Endometrium (tissue), 2 donors: Measurements from ENCODE around the gene LRRC3C.

Experiments used
- FAIRE-seq: peaks from 2 replicates; lab custom pipeline; 2012; peaks lifted over from hg19 to GRCh38; lab: Jason Lieb, UNC
- donor health status: control.
- donor health status: control.

Gene LRRC3C

DNA sequence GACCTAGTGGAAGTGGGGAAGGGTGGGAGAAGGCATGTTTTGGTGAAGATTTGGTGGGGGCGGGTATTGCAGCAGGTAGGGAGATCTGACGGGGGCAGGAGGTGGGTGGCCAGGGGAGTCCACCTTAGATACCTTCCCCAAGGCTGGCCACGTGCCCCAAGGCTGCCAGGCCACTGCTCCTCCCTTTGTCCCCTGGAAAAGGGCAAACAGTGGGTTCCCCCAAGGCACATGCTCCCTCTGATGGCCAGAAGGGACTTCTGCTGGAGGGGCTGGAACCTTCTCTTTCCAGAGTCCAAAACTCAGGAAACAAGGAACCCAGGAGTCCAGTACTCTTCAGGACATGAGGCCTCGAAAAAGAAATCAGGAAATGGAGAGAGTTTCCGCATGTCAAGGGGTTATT lies 46.9 kb downstream of the LRRC3C start:
- FAIRE-seq = no peak

GRCh38 chr17:39975801-39976200 lies 48.3 kb downstream of the LRRC3C start:
- FAIRE-seq = no peak

GRCh38 chr17:39979016-39979670 lies 51.6 kb downstream of the LRRC3C start:
- no peak for FAIRE-seq

DNA sequence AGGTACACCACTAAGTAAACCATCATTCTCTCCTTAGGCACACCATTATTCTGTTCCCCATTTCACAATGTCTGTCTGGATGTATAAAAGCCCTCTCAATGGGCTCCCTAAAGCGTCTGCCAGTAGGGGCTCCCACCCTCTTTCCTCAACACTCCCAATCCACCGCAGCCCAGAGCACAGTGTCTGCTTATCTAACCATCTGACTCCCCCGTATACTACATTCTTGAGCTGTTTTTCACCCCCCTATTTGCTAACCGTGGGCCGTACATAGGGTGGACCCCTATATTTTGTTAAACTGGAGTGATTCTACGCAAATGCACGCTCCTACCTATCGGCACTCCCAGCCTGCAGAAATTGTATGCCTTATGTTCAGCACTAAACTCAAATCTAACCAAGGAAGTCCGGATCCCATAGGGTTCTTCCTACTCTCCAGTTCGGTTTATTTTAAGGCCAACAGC lies 52.4 kb downstream of the LRRC3C start:
- FAIRE-seq = no peak

DNA sequence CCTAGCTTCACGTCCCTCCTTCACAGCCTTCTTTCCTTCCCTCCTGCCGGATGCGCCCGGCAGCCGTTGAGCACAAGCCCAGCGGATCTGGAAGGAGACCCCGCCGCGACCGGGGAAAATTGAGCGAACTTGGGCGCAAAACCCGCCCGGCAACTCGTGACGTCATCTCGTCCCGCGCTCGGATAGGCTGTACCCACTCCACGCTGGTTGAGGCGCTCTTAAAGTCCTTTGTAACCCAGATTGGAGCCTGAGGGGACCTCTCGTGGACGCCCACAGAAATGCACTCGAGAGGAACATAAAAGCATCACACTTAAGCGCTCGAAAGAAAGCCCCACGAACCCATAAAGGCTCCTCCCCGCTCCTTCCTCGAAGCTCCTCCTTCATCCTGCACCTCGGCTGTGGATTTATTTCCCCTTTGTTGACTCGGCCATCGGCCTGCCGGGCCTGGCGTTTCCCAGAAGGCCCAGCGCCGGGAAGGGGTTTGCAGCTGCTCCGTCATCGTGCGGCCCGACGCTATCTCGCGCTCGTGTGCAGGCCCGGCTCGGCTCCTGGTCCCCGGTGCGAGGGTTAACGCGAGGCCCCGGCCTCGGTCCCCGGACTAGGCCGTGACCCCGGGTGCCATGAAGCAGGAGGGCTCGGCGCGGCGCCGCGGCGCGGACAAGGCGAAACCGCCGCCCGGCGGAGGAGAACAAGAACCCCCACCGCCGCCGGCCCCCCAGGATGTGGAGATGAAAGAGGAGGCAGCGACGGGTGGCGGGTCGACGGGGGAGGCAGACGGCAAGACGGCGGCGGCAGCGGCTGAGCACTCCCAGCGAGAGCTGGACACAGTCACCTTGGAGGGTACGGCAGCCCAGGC lies 53.0 kb downstream of the LRRC3C start, which contains the start of gene PSMD3:
Gene PSMD3 (plus strand): TSS at position 457 of the 856 bp plus-strand sequence. CDS start 164 bp downstream, at position 621.
- peak; percentile 99 for FAIRE-seq

DNA sequence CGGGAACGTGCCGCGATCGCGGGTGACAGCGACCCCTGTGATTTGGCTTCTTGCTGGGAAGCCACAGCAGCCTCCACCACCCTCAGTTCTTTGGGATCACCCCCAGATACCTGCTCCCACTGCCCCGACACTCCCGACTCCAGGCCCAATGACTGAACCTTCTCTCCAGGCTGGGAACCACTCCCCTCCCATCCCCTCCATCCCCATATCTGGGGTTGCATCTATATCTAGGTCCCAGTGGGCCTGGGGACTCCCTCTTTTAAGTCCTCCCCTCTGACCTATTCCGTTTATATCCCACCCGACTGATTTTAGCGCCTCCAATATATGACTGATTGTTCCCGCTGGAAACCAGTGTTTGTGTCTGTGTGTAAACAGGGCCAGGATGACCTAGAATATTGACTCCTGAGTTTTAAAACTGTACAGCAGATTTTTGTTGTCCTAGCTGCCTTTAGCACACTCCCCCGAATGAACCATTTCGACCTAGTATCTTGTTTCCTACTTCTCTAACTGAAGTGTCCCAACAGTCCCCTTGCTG lies 53.7 kb downstream of the LRRC3C start:
- no peak for FAIRE-seq

- FAIRE-seq = no peak
Observed at GRCh38 chr17:39981766-39982375, 54.3 kb downstream of the LRRC3C start.

- no peak for FAIRE-seq
Observed at GRCh38 chr17:39988206-39988810, 60.8 kb downstream of the LRRC3C start.

DNA sequence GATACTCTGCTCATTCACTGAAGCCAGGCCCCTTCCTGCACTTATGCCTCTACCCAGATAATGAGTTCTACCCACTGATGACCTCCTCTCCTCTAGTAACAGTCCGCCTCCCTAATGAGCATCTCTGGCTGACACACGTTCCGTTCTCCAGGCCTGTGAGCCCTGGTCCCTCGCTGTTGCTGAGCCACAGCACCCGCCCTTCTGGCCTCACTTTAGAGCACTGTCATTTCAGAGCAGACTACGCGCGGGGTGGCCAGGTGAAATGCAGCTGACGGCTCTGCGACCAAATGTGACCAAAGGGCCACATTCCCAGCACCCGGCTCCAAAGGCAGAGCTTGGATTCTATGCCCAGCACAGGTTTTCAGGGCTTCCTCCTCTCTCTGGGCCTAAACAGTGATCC lies 66.9 kb downstream of the LRRC3C start:
- FAIRE-seq = no peak
